H9 (cell line): ENCODE results near the gene SNX22. TPM values are rescaled to one million over a fixed set of nuclear protein-coding genes. Genes with fewer than 3 reads are reported as not detected.
"Not testable (repeated sequence)": the region's sequence is repeated elsewhere in the genome, so short reads cannot be mapped to it uniquely, and the experiment has no call there.

ENCODE experiments used
- DNase-seq: peaks from one replicate; pipeline ENCODE4 v3.0.0-alpha.2; 2017
- H2AFZ ChIP-seq: one replicate; pipeline ENCODE4 v1.6.1; 2013; ENCODE audit warnings: mild to moderate bottlenecking, low read length, control low read depth, moderate library complexity
- H2AK5ac ChIP-seq: 2 replicates; pipeline ENCODE4 v1.6.1; 2013; ENCODE audit warnings: low read length, control low read depth, mixed read lengths; ENCODE audit not compliant: insufficient read length
- H2BK120ac ChIP-seq: one replicate; pipeline ENCODE4 v1.6.1; 2013; ENCODE audit warnings: low read depth, mild to moderate bottlenecking, low read length, control low read depth, inconsistent platforms; ENCODE audit not compliant: poor library complexity, severe bottlenecking
- H2BK12ac ChIP-seq: 2 replicates; pipeline ENCODE4 v1.6.1; 2013; ENCODE audit warnings: low read length, control low read depth, mixed read lengths, low read depth; ENCODE audit not compliant: insufficient read length
- H2BK15ac ChIP-seq: 2 replicates; pipeline ENCODE4 v1.6.1; 2013; ENCODE audit warnings: low read depth, low read length, control low read depth
- H2BK20ac ChIP-seq: one replicate; pipeline ENCODE4 v1.6.1; 2013; ENCODE audit warnings: low read depth, mild to moderate bottlenecking, low read length, control low read depth, inconsistent platforms; ENCODE audit not compliant: poor library complexity, severe bottlenecking
- H2BK5ac ChIP-seq: 2 replicates; pipeline ENCODE4 v1.6.1; 2013; ENCODE audit warnings: low read length, control low read depth, mixed read lengths; ENCODE audit not compliant: insufficient read length
- H3K14ac ChIP-seq: 2 replicates; pipeline ENCODE4 v1.6.1; 2013; ENCODE audit warnings: low read length, control low read depth; ENCODE audit not compliant: insufficient read depth
- H3K18ac ChIP-seq: 2 replicates; pipeline ENCODE4 v1.6.1; 2013; ENCODE audit warnings: low read depth, mild to moderate bottlenecking, mixed read lengths, low read length, control low read depth; ENCODE audit not compliant: insufficient read length
- H3K23ac ChIP-seq: 2 replicates; pipeline ENCODE4 v1.6.1; 2013; ENCODE audit warnings: low read length, control low read depth, mixed read lengths, low read depth; ENCODE audit not compliant: insufficient read length
- H3K23me2 ChIP-seq: 2 replicates; pipeline ENCODE4 v1.6.1; 2013; ENCODE audit warnings: low read depth, mild to moderate bottlenecking, mixed read lengths, low read length, control low read depth; ENCODE audit not compliant: insufficient read length, poor library complexity, severe bottlenecking
- H3K27ac ChIP-seq: 2 replicates; pipeline ENCODE4 v1.5.1; 2013; ENCODE audit warnings: low read length, control low read depth, mixed read lengths, low read depth; ENCODE audit not compliant: insufficient read length
- H3K27me3 ChIP-seq: 2 replicates; pipeline ENCODE4 v1.6.1; 2013; ENCODE audit warnings: low read length, control low read depth, inconsistent platforms; ENCODE audit not compliant: insufficient read depth
- H3K4ac ChIP-seq: 2 replicates; pipeline ENCODE4 v1.6.1; 2013; ENCODE audit warnings: low read depth, mild to moderate bottlenecking, control low read depth, inconsistent platforms, low read length, moderate library complexity
- H3K4me1 ChIP-seq: 2 replicates; pipeline ENCODE4 v1.6.1; 2013; ENCODE audit warnings: low read length, control low read depth, inconsistent platforms; ENCODE audit not compliant: insufficient read depth
- H3K4me2 ChIP-seq: 2 replicates; pipeline ENCODE4 v1.6.1; 2013; ENCODE audit warnings: low read length, control low read depth, mixed read lengths; ENCODE audit not compliant: insufficient read length, insufficient read depth
- H3K56ac ChIP-seq: 2 replicates; pipeline ENCODE4 v1.6.1; 2013; ENCODE audit warnings: low read depth, mild to moderate bottlenecking, mixed read lengths, low read length, control low read depth; ENCODE audit not compliant: insufficient read length
- H3K79me1 ChIP-seq: 2 replicates; pipeline ENCODE4 v1.6.1; 2013; ENCODE audit warnings: low read depth, mild to moderate bottlenecking, moderate library complexity, low read length, control low read depth, inconsistent platforms; ENCODE audit not compliant: insufficient read depth, poor library complexity, severe bottlenecking
- H3K79me2 ChIP-seq: 2 replicates; pipeline ENCODE4 v1.6.1; 2013; ENCODE audit warnings: low read length, control low read depth, inconsistent platforms; ENCODE audit not compliant: insufficient read depth
- H3K9ac ChIP-seq: 2 replicates; pipeline ENCODE4 v1.6.1; 2013; ENCODE audit warnings: low read length, control low read depth, mixed read lengths; ENCODE audit not compliant: insufficient read length; ENCODE audit errors: extremely low read depth
- H3K9me3 ChIP-seq: one replicate; pipeline ENCODE4 v1.6.1; 2013; ENCODE audit warnings: low read depth, low read length, inconsistent platforms; ENCODE audit not compliant: control insufficient read depth
- H3T11ph ChIP-seq: one replicate; pipeline ENCODE4 v1.6.1; 2013; ENCODE audit warnings: mild to moderate bottlenecking, low read length, control low read depth, inconsistent platforms
- H4K20me1 ChIP-seq: one replicate; pipeline ENCODE4 v1.6.1; 2013; ENCODE audit not compliant: control insufficient read depth, insufficient read length, insufficient read depth
- H4K5ac ChIP-seq: 2 replicates; pipeline ENCODE4 v1.6.1; 2013; ENCODE audit warnings: low read depth, mild to moderate bottlenecking, mixed read lengths, low read length, control low read depth; ENCODE audit not compliant: insufficient read length
- H4K8ac ChIP-seq: replicated peaks from 2 replicates; pipeline ENCODE4 v1.6.1; 2013; ENCODE audit warnings: low read length, control low read depth, mixed read lengths, low read depth; ENCODE audit not compliant: insufficient read length
- H4K91ac ChIP-seq: 2 replicates; pipeline ENCODE4 v1.6.1; 2013; ENCODE audit warnings: low read depth, mild to moderate bottlenecking, moderate library complexity, mixed read lengths, low read length, control low read depth; ENCODE audit not compliant: insufficient read length
- H3K27ac Mint-ChIP-seq, 3 experiments: 2 replicates in 2 of 3; 3 replicates in 1 of 3; pipeline ENCODE4 v1.8.0; 2020 to 2021; ENCODE audit warnings: mixed read lengths in 3 of 3, mild to moderate bottlenecking in 1 of 3, moderate library complexity in 1 of 3
- H3K27me3 Mint-ChIP-seq: 2 replicates; pipeline ENCODE4 v1.8.0; 2021; ENCODE audit warnings: low read depth, mild to moderate bottlenecking, moderate library complexity, mixed read lengths
- H3K36me3 Mint-ChIP-seq, 3 experiments: 2 replicates in 2 of 3; 3 replicates in 1 of 3; pipeline ENCODE4 v1.8.0; 2020 to 2021; ENCODE audit warnings: low read depth in 3 of 3, mixed read lengths in 3 of 3; ENCODE audit not compliant: insufficient read depth in 1 of 3
- H3K4me1 Mint-ChIP-seq, 2 experiments: 2 replicates each; pipeline ENCODE4 v1.8.0; 2020; ENCODE audit warnings: mixed read lengths in 2 of 2
- H3K4me3 Mint-ChIP-seq, 2 experiments: 2 replicates in 1 of 2; 3 replicates in 1 of 2; pipeline ENCODE4 v1.8.0; 2020 to 2021; ENCODE audit warnings: mild to moderate bottlenecking in 2 of 2, mixed read lengths in 2 of 2, moderate library complexity in 1 of 2
- H3K9me3 Mint-ChIP-seq, 2 experiments: 2 replicates in 1 of 2; 3 replicates in 1 of 2; pipeline ENCODE4 v1.8.0; 2020; ENCODE audit warnings: mild to moderate bottlenecking in 2 of 2, mixed read lengths in 2 of 2, moderate library complexity in 1 of 2
- WGBS: extraction: QIAGEN DNeasy Blood & Tissue Kit; methylation state at CpG from one replicate; pipeline ENCODE4 v1.1.7; 2013; ENCODE audit warnings: missing lambda C conversion rate, low lambda C conversion rate, mixed read lengths; ENCODE audit not compliant: insufficient read length; ENCODE audit errors: extremely low coverage; 5-methylcytosine and 5-hydroxymethylcytosine counted together
- total RNA-seq: library from RNA; stranded (reverse); gene quantifications from 2 replicates; pipeline ENCODE4 v1.2.1, GENCODE V29; 2021
- TF ChIP-seq, protein P1 (sequence below): fragments of 200-600 bp; sonication (generic); conservative IDR thresholded peaks from 3 replicates; pipeline ENCODE4 v1.8.0; 2021; ENCODE audit warnings: antibody characterized with exemption, mild to moderate bottlenecking

The SNX22 gene
- total RNA-seq, 1 experiment from 2014 or later, result 4.8 TPM

DNA sequence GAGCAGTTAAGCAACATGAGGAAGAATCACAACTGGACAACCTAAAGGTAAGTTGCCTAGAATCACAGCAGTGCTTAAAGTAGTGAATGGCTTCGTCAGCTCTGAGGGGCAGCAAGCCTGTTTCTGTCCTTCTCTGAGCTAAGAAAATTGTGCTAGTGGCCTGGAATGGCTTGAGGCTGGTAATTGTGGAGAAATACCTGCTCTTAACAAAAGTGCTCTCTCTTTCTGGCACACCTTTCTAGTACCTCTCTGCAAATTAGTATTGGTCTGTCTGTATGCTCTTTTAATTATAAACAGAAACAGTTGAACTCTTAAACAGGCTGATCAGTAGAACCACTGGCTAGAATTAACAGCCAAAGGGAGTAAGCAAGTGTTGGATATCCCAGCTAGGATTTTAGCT, 44.2 kb upstream of the SNX22 start:
- no peak overlapping the region for H2AFZ ChIP-seq
- H2BK5ac ChIP-seq, result no peak overlapping the region
- H3K4ac ChIP-seq, result no peak overlapping the region
- H3K4me1 ChIP-seq, result no peaks in the 10 kb centered on the region
- Mint-ChIP-seq H3K4me1 (peaks cover 7 to 9% of the 10 kb centered on the region in 2 experiments), H3K9me3 (no peaks in the 10 kb centered on the region), H3K4me3 (no peak overlapping the region), H3K36me3 (peaks cover 0 to 1% (median 0%) of the 10 kb centered on the region in 3 experiments; a peak in 2 of 7 replicates), H3K27me3 (no peaks in the 10 kb centered on the region), H3K27ac (no peak overlapping the region; a peak in 1 of 7 replicates)
- H3K27ac ChIP-seq, result no peak overlapping the region
- no peaks in the 10 kb centered on the region for H3K27me3 ChIP-seq
- TF ChIP-seq, protein P1, sequence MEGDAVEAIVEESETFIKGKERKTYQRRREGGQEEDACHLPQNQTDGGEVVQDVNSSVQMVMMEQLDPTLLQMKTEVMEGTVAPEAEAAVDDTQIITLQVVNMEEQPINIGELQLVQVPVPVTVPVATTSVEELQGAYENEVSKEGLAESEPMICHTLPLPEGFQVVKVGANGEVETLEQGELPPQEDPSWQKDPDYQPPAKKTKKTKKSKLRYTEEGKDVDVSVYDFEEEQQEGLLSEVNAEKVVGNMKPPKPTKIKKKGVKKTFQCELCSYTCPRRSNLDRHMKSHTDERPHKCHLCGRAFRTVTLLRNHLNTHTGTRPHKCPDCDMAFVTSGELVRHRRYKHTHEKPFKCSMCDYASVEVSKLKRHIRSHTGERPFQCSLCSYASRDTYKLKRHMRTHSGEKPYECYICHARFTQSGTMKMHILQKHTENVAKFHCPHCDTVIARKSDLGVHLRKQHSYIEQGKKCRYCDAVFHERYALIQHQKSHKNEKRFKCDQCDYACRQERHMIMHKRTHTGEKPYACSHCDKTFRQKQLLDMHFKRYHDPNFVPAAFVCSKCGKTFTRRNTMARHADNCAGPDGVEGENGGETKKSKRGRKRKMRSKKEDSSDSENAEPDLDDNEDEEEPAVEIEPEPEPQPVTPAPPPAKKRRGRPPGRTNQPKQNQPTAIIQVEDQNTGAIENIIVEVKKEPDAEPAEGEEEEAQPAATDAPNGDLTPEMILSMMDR, result no peak
- no peak overlapping the region for H3K4me2 ChIP-seq
- WGBS, result no CpG with 5 or more reads among the region's 1 CpG
- H2BK15ac ChIP-seq, result no peak overlapping the region
- H4K20me1 ChIP-seq, result no peaks in the 10 kb centered on the region
- no peak overlapping the region for H2BK20ac ChIP-seq
- H2BK120ac ChIP-seq, result no peak overlapping the region
- H3K23ac ChIP-seq, result no peak overlapping the region
- no peak overlapping the region for H3T11ph ChIP-seq
- H3K14ac ChIP-seq, result no peak overlapping the region
- H4K5ac ChIP-seq, result no peak overlapping the region
- H4K8ac ChIP-seq, result no peak overlapping the region
- H3K9me3 ChIP-seq, result no peaks in the 10 kb centered on the region
- H2BK12ac ChIP-seq, result no peak overlapping the region
- no peak overlapping the region for H2AK5ac ChIP-seq
- DNase-seq, result no peak
- peaks cover 2% of the 10 kb centered on the region for H3K79me1 ChIP-seq
- H3K23me2 ChIP-seq, result no peaks in the 10 kb centered on the region
- H3K79me2 ChIP-seq, result no peaks in the 10 kb centered on the region; the same call in 1 of the 2 replicates
- H4K91ac ChIP-seq, result no peak overlapping the region
- H3K56ac ChIP-seq, result no peak overlapping the region
- H3K18ac ChIP-seq, result no peak overlapping the region
- no peak overlapping the region for H3K9ac ChIP-seq

DNA sequence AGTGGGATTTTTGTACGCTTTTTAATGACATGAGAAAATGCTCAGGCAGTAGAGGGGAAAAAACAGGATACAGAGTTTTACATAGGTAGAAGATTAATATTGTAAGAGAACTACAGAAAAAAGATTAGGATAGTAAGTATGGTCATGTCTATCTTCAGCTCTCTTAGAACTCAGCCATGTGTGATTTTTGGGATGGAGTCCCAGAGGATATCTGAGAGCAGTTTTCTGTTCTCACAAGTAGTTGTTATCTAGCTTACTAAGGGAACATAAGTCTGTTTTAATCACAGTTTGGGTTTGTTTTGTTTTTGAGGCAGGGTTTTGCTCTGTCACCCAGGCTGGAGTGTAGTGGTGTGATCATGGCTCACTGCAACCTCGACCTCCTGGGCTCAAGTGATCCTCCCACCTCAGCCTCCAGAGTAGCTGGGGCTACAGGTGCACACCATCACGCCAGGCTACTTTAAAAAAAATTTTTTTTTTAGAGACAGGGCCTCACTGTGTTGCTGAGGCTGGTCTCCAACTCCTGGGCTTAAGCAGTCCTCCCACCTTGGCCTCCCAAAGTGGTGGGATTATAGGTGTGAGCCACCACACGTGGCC, 41.3 kb upstream of the SNX22 start:
- H3K9ac ChIP-seq, H3K4me3 Mint-ChIP-seq, H4K8ac ChIP-seq, H3K56ac ChIP-seq, H4K91ac ChIP-seq, H2BK15ac ChIP-seq, H2AK5ac ChIP-seq, H2BK20ac ChIP-seq, H3K27me3 ChIP-seq, H3K4me2 ChIP-seq, H4K5ac ChIP-seq, H3K27ac ChIP-seq, H2AFZ ChIP-seq, H3K27ac Mint-ChIP-seq, H2BK12ac ChIP-seq, H3T11ph ChIP-seq, H3K27me3 Mint-ChIP-seq, H4K20me1 ChIP-seq, H3K79me2 ChIP-seq, H3K23ac ChIP-seq, H3K4ac ChIP-seq, H3K9me3 Mint-ChIP-seq, H3K4me1 ChIP-seq, H3K14ac ChIP-seq, H2BK120ac ChIP-seq, H3K79me1 ChIP-seq, H3K9me3 ChIP-seq, H2BK5ac ChIP-seq, H3K23me2 ChIP-seq, DNase-seq, H3K18ac ChIP-seq: not testable (repeated sequence)
- peaks cover 5 to 19% (median 19%) of the 10 kb centered on the region in 3 experiments; a peak in 5 of 7 replicates for H3K36me3 Mint-ChIP-seq
- no CpG with 5 or more reads among the region's 4 CpGs for WGBS
- H3K4me1 Mint-ChIP-seq, result peaks cover 11 to 14% of the 10 kb centered on the region in 2 experiments
